H1 (cell line): Measurements from ENCODE around the gene RAB40B. TPM values are rescaled to one million over a fixed set of nuclear protein-coding genes. Genes with fewer than 3 reads are reported as not detected.

ENCODE experiments used
- CTCF ChIA-PET: fragments of 300-600 bp; sonication (Branson Sonifier 250); formaldehyde crosslinking; loops from one replicate; lab custom pipeline; 2021; ENCODE audit not compliant: partially characterized antibody; lab: Charles Lee
- POLR2A ChIA-PET: fragments of 300-600 bp; sonication (Branson Sonifier 250); formaldehyde crosslinking; loops from one replicate; lab custom pipeline; 2021; ENCODE audit warnings: inconsistent platforms; ENCODE audit not compliant: partially characterized antibody; lab: Charles Lee
- DNase-seq, 2 experiments: peaks; one replicate each; pipeline versions ENCODE4 v3.0.0 to v3.0.0-alpha.2; 2010 to 2022; ENCODE audit warnings: low spot score in 2 of 2, low read depth in 1 of 2, mixed read lengths in 1 of 2
- FAIRE-seq: peaks from 2 replicates; lab custom pipeline; 2011; peaks lifted over from hg19 to GRCh38; lab: Jason Lieb, UNC
- H2AFZ ChIP-seq: 2 replicates; pipeline ENCODE4 v1.8.1; 2012; ENCODE audit warnings: low read length, inconsistent platforms
- H2AK5ac ChIP-seq: 2 replicates; pipeline ENCODE4 v1.6.1; 2013; ENCODE audit warnings: low read depth, low read length
- H2BK120ac ChIP-seq: replicated peaks from 2 replicates; pipeline ENCODE3; 2013; ENCODE audit warnings: low read depth, low read length, inconsistent platforms
- H2BK12ac ChIP-seq: 2 replicates; pipeline ENCODE4 v1.6.1; 2013; ENCODE audit warnings: low read depth, low read length
- H2BK15ac ChIP-seq: 2 replicates; pipeline ENCODE4 v1.6.1; 2013; ENCODE audit warnings: low read length
- H2BK20ac ChIP-seq: 2 replicates; pipeline ENCODE4 v1.6.1; 2013; ENCODE audit warnings: low read length
- H2BK5ac ChIP-seq: 2 replicates; pipeline ENCODE4 v1.6.1; 2013; ENCODE audit warnings: low read depth, low read length
- H3K14ac ChIP-seq: 2 replicates; pipeline ENCODE4 v1.6.1; 2013; ENCODE audit warnings: inconsistent platforms; ENCODE audit not compliant: insufficient read length
- H3K18ac ChIP-seq: 2 replicates; pipeline ENCODE4 v1.6.1; 2013; ENCODE audit warnings: low read length; ENCODE audit errors: extremely low read depth
- H3K23ac ChIP-seq: 2 replicates; pipeline ENCODE4 v1.6.1; 2013; ENCODE audit warnings: inconsistent platforms; ENCODE audit not compliant: insufficient read length
- H3K23me2 ChIP-seq: 2 replicates; pipeline ENCODE4 v1.6.1; 2013; ENCODE audit warnings: low read depth, low read length
- H3K27ac ChIP-seq: 2 replicates; pipeline ENCODE4 v1.6.1; 2011; ENCODE audit warnings: low read depth, low read length, inconsistent platforms
- H3K27me3 ChIP-seq, 4 experiments: replicated peaks in 1 of 4; 1 replicate in 1 of 4; 2 replicates in 3 of 4; pipeline versions ENCODE4 v1.6.1 to v1.8.1; 2011 to 2013; ENCODE audit warnings: low read length in 3 of 4, mild to moderate bottlenecking in 3 of 4, inconsistent platforms in 2 of 4, mixed read lengths in 2 of 4, moderate library complexity in 1 of 4; ENCODE audit not compliant: control insufficient read depth in 3 of 4, insufficient read depth in 3 of 4; ENCODE audit errors: extremely low read depth in 1 of 4
- H3K36me3 ChIP-seq, 4 experiments: 2 replicates each; pipeline versions ENCODE4 v1.6.1 to v1.8.1; 2011 to 2013; ENCODE audit warnings: mild to moderate bottlenecking in 4 of 4, low read length in 3 of 4, moderate library complexity in 2 of 4, control low read depth in 1 of 4, inconsistent platforms in 1 of 4; ENCODE audit not compliant: insufficient read depth in 4 of 4, control insufficient read depth in 2 of 4
- H3K4ac ChIP-seq: replicated peaks from 2 replicates; pipeline ENCODE3; 2013; ENCODE audit warnings: low read length, low read depth, mixed read lengths, inconsistent platforms; ENCODE audit not compliant: insufficient read length
- H3K4me1 ChIP-seq, 4 experiments: replicated peaks in 1 of 4; 1 replicate in 1 of 4; 2 replicates in 3 of 4; pipeline versions ENCODE4 v1.6.1 to v1.8.1; 2011 to 2013; ENCODE audit warnings: low read length in 3 of 4, inconsistent platforms in 2 of 4, mixed read lengths in 1 of 4; ENCODE audit not compliant: insufficient read depth in 4 of 4, control insufficient read depth in 3 of 4
- H3K4me2 ChIP-seq, 2 experiments: 2 replicates each; pipeline versions ENCODE4 v1.6.1 to v1.8.1; 2011 to 2013; ENCODE audit warnings: low read depth in 2 of 2, low read length in 2 of 2, control low read depth in 1 of 2, inconsistent platforms in 1 of 2, mild to moderate bottlenecking in 1 of 2; ENCODE audit not compliant: insufficient read depth in 1 of 2
- H3K4me3 ChIP-seq, 4 experiments: fragments of 200-600, 300-600 bp in 1 of 4; sonication (generic), shearing (Covaris generic), sonication (Bioruptor Twin) in 1 of 4; 2 replicates each; pipeline versions ENCODE4 v1.5.1 to v1.8.1; 2011 to 2016; ENCODE audit warnings: low read length in 4 of 4, low read depth in 3 of 4, control low read depth in 2 of 4, inconsistent platforms in 2 of 4, mild to moderate bottlenecking in 2 of 4, mixed read lengths in 1 of 4, moderate library complexity in 1 of 4; ENCODE audit not compliant: insufficient read depth in 2 of 4; ENCODE audit errors: extremely low read depth in 1 of 4
- H3K56ac ChIP-seq: replicated peaks from 2 replicates; pipeline ENCODE3; 2013; ENCODE audit warnings: low read depth, mild to moderate bottlenecking, mixed read lengths, low read length, inconsistent platforms; ENCODE audit not compliant: insufficient read length
- H3K79me1 ChIP-seq: 2 replicates; pipeline ENCODE4 v1.6.1; 2013; ENCODE audit warnings: low read depth, low read length, control low read depth
- H3K79me2 ChIP-seq, 2 experiments: 2 replicates each; pipeline versions ENCODE4 v1.6.1 to v1.8.1; 2012 to 2013; ENCODE audit warnings: low read length in 2 of 2, mild to moderate bottlenecking in 2 of 2, inconsistent platforms in 1 of 2; ENCODE audit not compliant: insufficient read depth in 2 of 2, control insufficient read depth in 1 of 2
- H3K9ac ChIP-seq, 4 experiments: replicated peaks in 1 of 4; 1 replicate in 1 of 4; 2 replicates in 3 of 4; pipeline versions ENCODE4 v1.6.1 to v1.8.1; 2011 to 2013; ENCODE audit warnings: low read depth in 3 of 4, low read length in 3 of 4, control low read depth in 2 of 4, mild to moderate bottlenecking in 2 of 4, moderate library complexity in 2 of 4, inconsistent platforms in 1 of 4; ENCODE audit errors: extremely low read depth in 1 of 4
- H3K9me3 ChIP-seq, 2 experiments: 2 replicates each; pipeline versions ENCODE4 v1.6.1 to v1.8.1; 2012 to 2013; ENCODE audit warnings: mild to moderate bottlenecking in 2 of 2, moderate library complexity in 2 of 2, control low read depth in 1 of 2, inconsistent platforms in 1 of 2, low read depth in 1 of 2, low read length in 1 of 2, mixed read lengths in 1 of 2; ENCODE audit not compliant: insufficient read depth in 2 of 2
- H4K20me1 ChIP-seq, 2 experiments: replicated peaks in 1 of 2; 2 replicates each; pipeline versions ENCODE3 to v1.8.1; 2011 to 2013; ENCODE audit warnings: inconsistent platforms in 2 of 2, low read length in 2 of 2, mild to moderate bottlenecking in 1 of 2; ENCODE audit not compliant: insufficient read depth in 2 of 2, control insufficient read depth in 1 of 2
- H4K5ac ChIP-seq: 2 replicates; pipeline ENCODE4 v1.6.1; 2013; ENCODE audit warnings: low read length, low read depth, mixed read lengths, inconsistent platforms; ENCODE audit not compliant: insufficient read length
- H4K8ac ChIP-seq: 2 replicates; pipeline ENCODE4 v1.8.0; 2013; ENCODE audit warnings: mild to moderate bottlenecking, moderate library complexity, low read length, inconsistent platforms; ENCODE audit not compliant: insufficient read depth; ENCODE audit errors: extremely low read depth
- H4K91ac ChIP-seq: replicated peaks from 2 replicates; pipeline ENCODE3; 2013; ENCODE audit warnings: low read length, mixed read lengths, inconsistent platforms; ENCODE audit not compliant: insufficient read length
- ASH2L ChIP-seq: fragments of 200-600, 300-600 bp; sonication (generic); IDR thresholded peaks from one replicate; pipeline ENCODE4 v1.7.1; 2017; ENCODE audit warnings: low read length
- NANOG ChIP-seq: IDR thresholded peaks from 2 replicates; pipeline ENCODE4 v1.6.1; 2011; ENCODE audit warnings: low read length, low read depth, mild to moderate bottlenecking, inconsistent platforms; ENCODE audit not compliant: insufficient read depth, poor library complexity, severe bottlenecking
- WGBS, 2 experiments: shearing (Covaris generic) in 1 of 2; methylation state at CpG; one replicate each; pipeline versions ENCODE4 v1.1.6 to v1.1.7; 2013 to 2015; ENCODE audit warnings: low lambda C conversion rate in 2 of 2, mixed read lengths in 2 of 2, inconsistent platforms in 1 of 2, low coverage in 1 of 2, missing lambda C conversion rate in 1 of 2; ENCODE audit not compliant: insufficient replicate concordance in 2 of 2, insufficient coverage in 1 of 2, insufficient read length in 1 of 2; ENCODE audit errors: extremely low coverage in 1 of 2, missing lambda C conversion rate in 1 of 2; 5-methylcytosine and 5-hydroxymethylcytosine counted together
- polyA plus RNA-seq, 7 experiments: library from polyadenylated mRNA; depleted of rRNA in 3 of 7; stranded (reverse) in 5 of 7; unstranded in 2 of 7; fragments of >200 nt in 5 of 7; fragments of 200-250 nt in 2 of 7; gene quantifications; 1 replicate in 5 of 7; 2 replicates in 1 of 7; 4 replicates in 1 of 7; pipeline versions ENCODE4 v1.2.1 to v1.2.3, GENCODE V29; 2011 to 2013; ENCODE audit warnings: missing spikeins in 2 of 7, mixed read lengths in 2 of 7
- total RNA-seq: library from RNA; stranded (reverse); fragmentation: NEBNext Ultra II Directional; extraction: Animal tissue kit (Norgen Biotek cat#: 25700); gene quantifications from 2 replicates; pipeline ENCODE4 v1.2.1, GENCODE V29; 2021

RAB40B gene
- total and polyA plus RNA-seq, 2 of the 8 experiments (the other 6 are each of a cell fraction or from before 2014, with no cell fraction given), result 3.1 to 4.6 TPM

- H3K14ac ChIP-seq, result no peak overlapping the region
- no peaks in the 10 kb centered on the region for H3K79me1 ChIP-seq
- H2BK12ac ChIP-seq, result no peak overlapping the region
- no peaks in the 10 kb centered on the region for H3K27me3 ChIP-seq
- H3K4me3 ChIP-seq, result no peak overlapping the region
- H2AK5ac ChIP-seq, result no peak overlapping the region
- no peak overlapping the region for H3K18ac ChIP-seq
- H4K91ac ChIP-seq, result no peak overlapping the region
- no peak overlapping the region for H3K27ac ChIP-seq
- WGBS, 2 experiments, result 98% methylated on average over 8 of the region's 10 CpGs; no CpG with 5 or more reads in 1 of the 2 experiments
- no peak overlapping the region for H2BK20ac ChIP-seq
- H2BK120ac ChIP-seq, result no peak overlapping the region
- H3K4me2 ChIP-seq, result no peak overlapping the region
- ChIA-PET CTCF (interaction anchor here (0.9 to 1.2 kb wide), 3 partner anchors 14 to 55 kb away, joined by 3 to 6 read pairs (median 4); no protein-coding TSS in a partner anchor), POLR2A (interaction anchor here (0.8 kb wide), 1 partner anchor 30 kb away, joined by 3 read pairs; no protein-coding TSS in a partner anchor)
- no peaks in the 10 kb centered on the region for H3K79me2 ChIP-seq
- no peak overlapping the region for H3K56ac ChIP-seq
- no peak overlapping the region for H3K9ac ChIP-seq
- FAIRE-seq (no peak), DNase-seq (no peak)
- H3K4ac ChIP-seq, result no peak overlapping the region
- TF ChIP-seq ASH2L (no peak), NANOG (no peak)
- H3K4me1 ChIP-seq, result no peaks in the 10 kb centered on the region
- no peak overlapping the region for H4K5ac ChIP-seq
- no peak overlapping the region for H2BK5ac ChIP-seq
- H4K20me1 ChIP-seq, result peaks cover 2 to 11% of the 10 kb centered on the region in 2 experiments
- H3K23ac ChIP-seq, result no peak overlapping the region
- no peaks in the 10 kb centered on the region for H3K9me3 ChIP-seq
- H2BK15ac ChIP-seq, result no peak overlapping the region
- H4K8ac ChIP-seq, result no peak overlapping the region; the same call in 1 of the 2 replicates
- no peak overlapping the region for H2AFZ ChIP-seq
- peaks cover 0 to 9% (median 3%) of the 10 kb centered on the region in 4 experiments; a peak in 5 of 8 replicates for H3K36me3 ChIP-seq
- no peaks in the 10 kb centered on the region for H3K23me2 ChIP-seq
Observed at GRCh38 chr17:82726427-82726826, 27.9 kb upstream of the RAB40B start.
